ENCODE results near the gene NELL1.

The NELL1 gene

DNA sequence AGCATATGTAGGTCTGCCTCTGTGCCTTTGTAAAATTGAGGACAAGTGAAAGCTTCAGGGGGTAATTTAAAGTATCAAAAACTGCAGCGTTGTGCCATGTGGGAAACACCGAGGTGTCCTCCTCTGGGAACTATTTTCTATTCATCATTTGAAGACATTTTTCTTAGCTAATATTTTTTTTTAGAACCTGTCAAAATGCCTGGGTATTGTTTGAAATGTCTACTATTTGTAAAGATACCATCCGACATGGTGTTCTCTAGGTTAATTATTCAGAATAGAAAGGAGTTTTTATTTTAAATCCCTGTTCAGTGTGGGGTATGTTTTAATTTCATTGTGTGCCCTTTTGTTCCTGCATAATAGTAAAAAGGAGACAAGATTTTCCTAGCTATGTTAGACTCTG, 490.8 kb downstream of the NELL1 start:
- no peak overlapping the region for H3K23ac ChIP-seq (ENCODE audit: low read length)
- no peaks in the 10 kb centered on the region for H3K4me1 ChIP-seq (ENCODE audit: control insufficient read depth in 1 of 2, insufficient read depth in 2 of 2, low read length in 2 of 2)
- H3K4me3 ChIP-seq (ENCODE audit: low read depth, low read length), result no peak overlapping the region
- no peak overlapping the region for H3K14ac ChIP-seq (ENCODE audit: low read length)
- no peak for DNase-seq
- no peak overlapping the region for H3K4ac ChIP-seq (ENCODE audit: low read depth, low read length)
- H2BK12ac ChIP-seq (ENCODE audit: low read length), result no peak overlapping the region
- H3K79me2 ChIP-seq (ENCODE audit: control insufficient read depth, insufficient read depth, low read length, poor library complexity), result no peaks in the 10 kb centered on the region
- no CpG with 5 or more reads among the region's 3 CpGs for WGBS (ENCODE audit: extremely low coverage, insufficient coverage, insufficient read length)
- no peaks in the 10 kb centered on the region for H3K9me3 ChIP-seq (ENCODE audit: insufficient read depth, low read depth, low read length)
- no peak overlapping the region for H4K12ac ChIP-seq (ENCODE audit: low read depth, low read length)
- H3K79me1 ChIP-seq (ENCODE audit: low read length), result no peaks in the 10 kb centered on the region
- no peak overlapping the region for H3K27ac ChIP-seq (ENCODE audit: low read depth, low read length)
- no peak overlapping the region for H3K4me2 ChIP-seq (ENCODE audit: low read length)
- no peak overlapping the region for H3K18ac ChIP-seq (ENCODE audit: low read length)
- no peak overlapping the region for H4K91ac ChIP-seq (ENCODE audit: low read depth, low read length)
- H2AK5ac ChIP-seq (ENCODE audit: low read length), result no peak overlapping the region
- no peak overlapping the region for H4K8ac ChIP-seq (ENCODE audit: low read depth, low read length)
- no peak overlapping the region for H3K9ac ChIP-seq (ENCODE audit: low read length)
- no peak overlapping the region for H2BK5ac ChIP-seq (ENCODE audit: low read depth, low read length, poor library complexity)
- no peak overlapping the region for H2AFZ ChIP-seq (ENCODE audit: insufficient read depth, low read length, poor library complexity)
- no peak overlapping the region for H2BK120ac ChIP-seq (ENCODE audit: insufficient read depth, low read length, poor library complexity)
- no peaks in the 10 kb centered on the region for H3K36me3 ChIP-seq (ENCODE audit: control insufficient read depth in 1 of 2, insufficient read depth in 2 of 2, low read length in 2 of 2)
- no peaks in the 10 kb centered on the region for H3K27me3 ChIP-seq (ENCODE audit: insufficient read depth, low read length)

DNA sequence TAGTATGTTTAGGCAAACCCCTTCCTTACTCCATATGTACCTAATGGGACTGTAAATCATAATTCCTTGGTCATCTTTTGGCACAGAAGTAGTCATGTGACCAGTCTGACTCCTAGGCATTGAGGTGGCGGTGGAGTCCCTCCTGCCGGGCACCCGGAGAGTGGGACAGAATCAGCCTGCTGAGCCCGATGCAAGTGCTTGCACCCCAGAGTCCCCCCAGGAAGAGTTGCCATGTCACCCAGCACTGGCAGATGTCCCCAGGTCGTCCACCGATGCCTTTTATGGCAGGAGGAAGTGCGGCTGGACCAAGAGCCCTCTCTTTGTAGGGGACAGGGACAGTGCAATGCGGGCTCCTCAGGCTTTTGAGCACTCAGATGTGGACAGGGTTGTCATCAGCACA, 500.3 kb downstream of the NELL1 start:
- Histone ChIP-seq H3K27ac (ENCODE audit: low read depth, low read length) (no peak overlapping the region), H4K8ac (ENCODE audit: low read depth, low read length) (no peak overlapping the region), H3K9me3 (ENCODE audit: insufficient read depth, low read depth, low read length) (no peaks in the 10 kb centered on the region), H2BK120ac (ENCODE audit: insufficient read depth, low read length, poor library complexity) (no peak overlapping the region), H3K36me3 (ENCODE audit: control insufficient read depth in 1 of 2, insufficient read depth in 2 of 2, low read length in 2 of 2) (no peaks in the 10 kb centered on the region), H3K14ac (ENCODE audit: low read length) (no peak overlapping the region), H2BK5ac (ENCODE audit: low read depth, low read length, poor library complexity) (no peak overlapping the region), H2AK5ac (ENCODE audit: low read length) (no peak overlapping the region), H4K91ac (ENCODE audit: low read depth, low read length) (no peak overlapping the region), H3K79me2 (ENCODE audit: control insufficient read depth, insufficient read depth, low read length, poor library complexity) (no peaks in the 10 kb centered on the region), H3K4me3 (ENCODE audit: low read depth, low read length) (no peak overlapping the region), H2BK12ac (ENCODE audit: low read length) (no peak overlapping the region), H3K4ac (ENCODE audit: low read depth, low read length) (no peak overlapping the region), H3K79me1 (ENCODE audit: low read length) (no peaks in the 10 kb centered on the region), H3K9ac (ENCODE audit: low read length) (no peak overlapping the region), H2AFZ (ENCODE audit: insufficient read depth, low read length, poor library complexity) (no peak overlapping the region), H3K4me2 (ENCODE audit: low read length) (no peak overlapping the region), H3K27me3 (ENCODE audit: insufficient read depth, low read length) (no peaks in the 10 kb centered on the region), H4K12ac (ENCODE audit: low read depth, low read length) (no peak overlapping the region), H3K18ac (ENCODE audit: low read length) (no peak overlapping the region), H3K23ac (ENCODE audit: low read length) (no peak overlapping the region), H3K4me1 (ENCODE audit: control insufficient read depth in 1 of 2, insufficient read depth in 2 of 2, low read length in 2 of 2) (no peaks in the 10 kb centered on the region)
- WGBS (ENCODE audit: extremely low coverage, insufficient coverage, insufficient read length), result no CpG with 5 or more reads among the region's 8 CpGs
- DNase-seq, result no peak

DNA sequence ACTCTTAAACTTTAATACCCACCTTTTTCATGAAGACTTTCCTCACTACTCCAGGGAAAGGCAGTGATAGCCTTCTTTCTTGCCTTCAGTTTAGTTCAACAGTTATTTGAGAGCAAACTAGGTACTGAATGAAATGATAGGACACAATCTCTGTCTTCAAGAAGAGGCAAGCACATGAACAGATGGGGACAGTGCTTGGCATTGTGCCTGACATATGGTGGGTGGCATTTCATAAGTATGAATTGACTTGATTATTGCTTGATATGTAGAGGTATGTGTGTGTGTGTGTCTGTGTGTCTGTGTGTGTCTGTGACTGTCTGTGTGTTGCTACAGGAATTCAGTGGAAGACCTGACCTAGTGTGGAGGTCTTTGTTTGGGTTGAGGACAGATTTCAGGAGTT, 504.1 kb downstream of the NELL1 start:
- Histone ChIP-seq H3K4me1 (ENCODE audit: control insufficient read depth in 1 of 2, insufficient read depth in 2 of 2, low read length in 2 of 2) (no peaks in the 10 kb centered on the region), H4K8ac (ENCODE audit: low read depth, low read length) (no peak overlapping the region), H2BK5ac (ENCODE audit: low read depth, low read length, poor library complexity) (no peak overlapping the region), H2AK5ac (ENCODE audit: low read length) (no peak overlapping the region), H3K23ac (ENCODE audit: low read length) (no peak overlapping the region), H4K12ac (ENCODE audit: low read depth, low read length) (no peak overlapping the region), H3K9ac (ENCODE audit: low read length) (no peak overlapping the region), H3K9me3 (ENCODE audit: insufficient read depth, low read depth, low read length) (no peaks in the 10 kb centered on the region), H3K4ac (ENCODE audit: low read depth, low read length) (no peak overlapping the region), H3K27me3 (ENCODE audit: insufficient read depth, low read length) (no peaks in the 10 kb centered on the region), H3K4me2 (ENCODE audit: low read length) (no peak overlapping the region), H3K79me2 (ENCODE audit: control insufficient read depth, insufficient read depth, low read length, poor library complexity) (no peaks in the 10 kb centered on the region), H2AFZ (ENCODE audit: insufficient read depth, low read length, poor library complexity) (no peak overlapping the region), H3K36me3 (ENCODE audit: control insufficient read depth in 1 of 2, insufficient read depth in 2 of 2, low read length in 2 of 2) (no peaks in the 10 kb centered on the region), H3K14ac (ENCODE audit: low read length) (no peak overlapping the region), H3K4me3 (ENCODE audit: low read depth, low read length) (no peak overlapping the region), H3K27ac (ENCODE audit: low read depth, low read length) (no peak overlapping the region), H3K18ac (ENCODE audit: low read length) (no peak overlapping the region), H3K79me1 (ENCODE audit: low read length) (no peaks in the 10 kb centered on the region), H2BK120ac (ENCODE audit: insufficient read depth, low read length, poor library complexity) (no peak overlapping the region), H4K91ac (ENCODE audit: low read depth, low read length) (no peak overlapping the region), H2BK12ac (ENCODE audit: low read length) (no peak overlapping the region)
- DNase-seq, result no peak

DNA sequence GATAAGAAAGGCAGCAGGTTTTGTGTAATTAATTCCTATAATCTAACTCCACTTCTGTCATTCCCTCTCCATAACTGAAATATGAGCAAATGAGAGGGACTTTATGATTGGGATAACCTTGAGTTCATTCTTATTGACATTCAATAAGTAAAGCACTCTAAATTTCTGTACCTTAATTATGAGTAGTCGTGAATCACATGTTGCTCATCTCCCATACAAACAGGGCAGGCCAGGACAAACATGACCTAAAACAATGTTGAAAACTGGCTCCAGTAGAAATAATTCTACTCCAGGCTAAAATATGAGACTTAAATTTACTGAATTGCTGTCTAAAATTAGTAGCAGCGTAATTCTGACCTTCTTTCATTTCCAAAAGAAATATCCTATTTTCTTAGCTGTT, 505.4 kb downstream of the NELL1 start:
- no peak overlapping the region for H4K8ac ChIP-seq (ENCODE audit: low read depth, low read length)
- WGBS (ENCODE audit: extremely low coverage, insufficient coverage, insufficient read length), result no CpG with 5 or more reads among the region's 2 CpGs
- H3K14ac ChIP-seq (ENCODE audit: low read length), result no peak overlapping the region
- H3K4me2 ChIP-seq (ENCODE audit: low read length), result no peak overlapping the region
- no peak overlapping the region for H2BK12ac ChIP-seq (ENCODE audit: low read length)
- H4K91ac ChIP-seq (ENCODE audit: low read depth, low read length), result no peak overlapping the region
- H3K36me3 ChIP-seq (ENCODE audit: control insufficient read depth in 1 of 2, insufficient read depth in 2 of 2, low read length in 2 of 2), result no peaks in the 10 kb centered on the region
- H3K27me3 ChIP-seq (ENCODE audit: insufficient read depth, low read length), result no peaks in the 10 kb centered on the region
- no peak overlapping the region for H3K18ac ChIP-seq (ENCODE audit: low read length)
- no peak overlapping the region for H3K23ac ChIP-seq (ENCODE audit: low read length)
- H2AK5ac ChIP-seq (ENCODE audit: low read length), result no peak overlapping the region
- no peaks in the 10 kb centered on the region for H3K79me1 ChIP-seq (ENCODE audit: low read length)
- no peak overlapping the region for H3K9ac ChIP-seq (ENCODE audit: low read length)
- no peak overlapping the region for H3K4ac ChIP-seq (ENCODE audit: low read depth, low read length)
- no peak overlapping the region for H2AFZ ChIP-seq (ENCODE audit: insufficient read depth, low read length, poor library complexity)
- H3K9me3 ChIP-seq (ENCODE audit: insufficient read depth, low read depth, low read length), result no peaks in the 10 kb centered on the region
- no peak for DNase-seq
- no peaks in the 10 kb centered on the region for H3K4me1 ChIP-seq (ENCODE audit: control insufficient read depth in 1 of 2, insufficient read depth in 2 of 2, low read length in 2 of 2)
- no peak overlapping the region for H3K27ac ChIP-seq (ENCODE audit: low read depth, low read length)
- no peak overlapping the region for H3K4me3 ChIP-seq (ENCODE audit: low read depth, low read length)
- no peaks in the 10 kb centered on the region for H3K79me2 ChIP-seq (ENCODE audit: control insufficient read depth, insufficient read depth, low read length, poor library complexity)
- H2BK120ac ChIP-seq (ENCODE audit: insufficient read depth, low read length, poor library complexity), result no peak overlapping the region
- H2BK5ac ChIP-seq (ENCODE audit: low read depth, low read length, poor library complexity), result no peak overlapping the region
- no peak overlapping the region for H4K12ac ChIP-seq (ENCODE audit: low read depth, low read length)

DNA sequence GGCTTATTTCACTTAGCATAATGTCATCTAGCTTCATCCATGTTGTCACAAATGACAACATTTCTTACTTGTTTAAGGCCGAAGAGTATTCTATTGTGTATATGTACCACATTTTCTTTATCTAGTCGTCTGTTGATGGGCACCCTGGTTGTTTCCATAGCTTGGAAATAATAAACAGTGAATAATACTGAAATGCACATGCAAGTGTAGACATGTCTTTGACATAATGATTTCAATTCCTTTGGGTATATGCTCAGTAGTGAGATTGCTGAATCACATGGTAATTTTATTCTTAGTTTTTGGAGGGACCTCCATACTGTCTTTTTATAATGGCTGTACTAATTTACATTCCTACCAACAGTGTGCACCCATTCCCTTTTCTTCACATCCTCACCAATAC, 508.0 kb downstream of the NELL1 start:
- WGBS (ENCODE audit: extremely low coverage, insufficient coverage, insufficient read length), result no CpG with 5 or more reads among the region's 2 CpGs
- no peaks in the 10 kb centered on the region for H3K36me3 ChIP-seq (ENCODE audit: control insufficient read depth in 1 of 2, insufficient read depth in 2 of 2, low read length in 2 of 2)
- H3K4me3 ChIP-seq (ENCODE audit: low read depth, low read length), result no peak overlapping the region
- no peaks in the 10 kb centered on the region for H3K79me1 ChIP-seq (ENCODE audit: low read length)
- H2BK120ac ChIP-seq (ENCODE audit: insufficient read depth, low read length, poor library complexity), result no peak overlapping the region
- H3K18ac ChIP-seq (ENCODE audit: low read length), result no peak overlapping the region
- H3K4ac ChIP-seq (ENCODE audit: low read depth, low read length), result no peak overlapping the region
- H2BK12ac ChIP-seq (ENCODE audit: low read length), result no peak overlapping the region
- H3K14ac ChIP-seq (ENCODE audit: low read length), result no peak overlapping the region
- H2AK5ac ChIP-seq (ENCODE audit: low read length), result no peak overlapping the region
- H3K23ac ChIP-seq (ENCODE audit: low read length), result no peak overlapping the region
- H3K9me3 ChIP-seq (ENCODE audit: insufficient read depth, low read depth, low read length), result no peaks in the 10 kb centered on the region
- H2BK5ac ChIP-seq (ENCODE audit: low read depth, low read length, poor library complexity), result no peak overlapping the region
- H4K8ac ChIP-seq (ENCODE audit: low read depth, low read length), result no peak overlapping the region
- H2AFZ ChIP-seq (ENCODE audit: insufficient read depth, low read length, poor library complexity), result no peak overlapping the region
- no peaks in the 10 kb centered on the region for H3K79me2 ChIP-seq (ENCODE audit: control insufficient read depth, insufficient read depth, low read length, poor library complexity)
- H3K4me2 ChIP-seq (ENCODE audit: low read length), result no peak overlapping the region
- no peaks in the 10 kb centered on the region for H3K4me1 ChIP-seq (ENCODE audit: control insufficient read depth in 1 of 2, insufficient read depth in 2 of 2, low read length in 2 of 2)
- H3K9ac ChIP-seq (ENCODE audit: low read length), result no peak overlapping the region
- no peak for DNase-seq
- no peak overlapping the region for H4K12ac ChIP-seq (ENCODE audit: low read depth, low read length)
- no peak overlapping the region for H4K91ac ChIP-seq (ENCODE audit: low read depth, low read length)
- no peak overlapping the region for H3K27ac ChIP-seq (ENCODE audit: low read depth, low read length)
- H3K27me3 ChIP-seq (ENCODE audit: insufficient read depth, low read length), result no peaks in the 10 kb centered on the region

Data from trophoblast cell (in vitro differentiated cells and primary cell).